ENCODE measurements around the gene PYGO1. TPM values are rescaled to one million over a fixed set of nuclear protein-coding genes. Genes with fewer than 3 reads are reported as not detected.
A peak's percentile ranks its signal among the peaks of the same experiment; 100 is the strongest.
"Not testable (repeated sequence)": the region's sequence is repeated elsewhere in the genome, so short reads cannot be mapped to it uniquely, and the experiment has no call there.

Gene PYGO1
- total RNA-seq, 1 donor from 2014 or later = 0.18 TPM

DNA sequence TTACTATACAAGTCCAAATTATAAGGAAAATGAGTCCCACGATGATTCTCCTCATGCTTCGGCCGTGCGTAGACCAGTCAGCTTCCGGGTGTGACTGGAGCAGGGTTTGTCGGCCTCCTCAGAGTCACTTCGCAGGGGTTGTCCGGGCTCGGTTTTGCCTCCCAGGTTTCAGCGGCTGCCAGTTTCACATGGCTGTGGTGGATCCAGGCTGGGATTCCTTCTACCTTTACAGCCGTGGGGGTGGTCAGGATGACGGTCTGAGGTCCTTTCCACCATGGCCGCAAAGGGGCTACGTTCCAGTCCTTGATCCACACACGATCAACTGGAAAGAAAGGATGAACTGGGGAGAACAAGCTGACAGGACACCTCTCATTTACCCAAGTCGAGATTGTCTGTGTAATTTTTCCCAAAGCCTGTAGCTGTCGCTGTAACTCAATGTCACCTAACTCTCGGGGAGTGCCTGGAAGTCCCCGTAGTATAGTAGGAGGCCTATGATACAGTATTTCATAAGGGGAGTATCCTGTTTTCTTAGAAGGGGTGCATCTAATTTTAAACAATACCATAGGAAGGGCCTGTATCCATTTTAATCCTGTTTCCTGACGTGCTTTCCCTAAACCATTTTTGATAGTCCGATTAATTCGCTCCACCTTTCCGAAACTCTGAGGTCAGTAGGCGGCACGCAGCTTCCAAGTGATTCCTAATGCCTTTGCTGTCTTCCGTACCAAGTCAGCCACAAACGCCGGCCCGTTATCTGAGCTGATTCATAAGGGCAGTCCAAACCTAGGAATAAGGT, 74.3 kb downstream of the PYGO1 start:
- DNase-seq (ENCODE audit: low spot score); ATAC-seq: not testable (repeated sequence)

DNA sequence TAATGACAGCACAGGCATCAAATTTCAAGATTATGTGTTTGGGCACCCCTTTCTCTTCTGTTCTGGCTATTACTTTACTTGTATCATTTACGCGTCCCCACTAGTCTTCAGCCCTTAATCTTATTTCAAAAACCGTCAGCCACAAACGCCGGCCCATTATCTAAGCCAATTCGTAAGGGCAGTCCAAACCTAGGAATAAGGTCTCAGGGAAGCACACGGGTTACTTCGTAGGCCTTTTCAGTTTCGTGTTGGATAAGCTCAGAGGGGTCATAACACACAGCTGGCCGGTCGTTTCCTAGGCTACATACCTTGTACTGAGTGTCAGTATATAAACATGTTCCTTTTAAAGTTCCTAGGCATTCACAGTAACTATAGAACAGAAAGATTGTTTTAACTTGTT, 75.0 kb downstream of the PYGO1 start:
- ATAC-seq = no peak

DNA sequence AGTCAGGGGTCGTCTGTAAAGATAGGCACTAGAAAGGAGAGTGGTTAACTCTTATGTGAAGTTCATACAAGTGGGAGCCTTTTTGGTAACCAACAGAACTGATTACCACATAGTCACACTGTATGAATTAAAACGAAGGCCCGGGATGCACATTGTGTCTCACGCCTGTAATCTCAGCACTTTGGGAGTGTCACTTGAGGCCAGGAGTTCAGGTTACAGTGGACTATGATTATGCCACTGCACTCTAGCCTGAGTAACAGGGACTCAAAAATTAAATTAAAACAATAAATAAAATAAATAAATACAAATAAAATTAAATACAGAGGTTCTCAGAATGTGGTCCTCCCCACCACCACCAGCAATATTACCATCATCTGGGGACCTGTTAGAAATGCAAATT, 80.6 kb downstream of the PYGO1 start:
- DNase-seq (ENCODE audit: low spot score) (no peak), ATAC-seq (no peak)

More for the DNA sequence above, 75.0 kb downstream of the PYGO1 start:
- DNase-seq (ENCODE audit: low spot score) = no peak

- DNase-seq (ENCODE audit: low spot score); ATAC-seq: not testable (repeated sequence)
These were observed 82.7 kb downstream of the PYGO1 start for GRCh38 chr15:55505407-55505806.

DNA sequence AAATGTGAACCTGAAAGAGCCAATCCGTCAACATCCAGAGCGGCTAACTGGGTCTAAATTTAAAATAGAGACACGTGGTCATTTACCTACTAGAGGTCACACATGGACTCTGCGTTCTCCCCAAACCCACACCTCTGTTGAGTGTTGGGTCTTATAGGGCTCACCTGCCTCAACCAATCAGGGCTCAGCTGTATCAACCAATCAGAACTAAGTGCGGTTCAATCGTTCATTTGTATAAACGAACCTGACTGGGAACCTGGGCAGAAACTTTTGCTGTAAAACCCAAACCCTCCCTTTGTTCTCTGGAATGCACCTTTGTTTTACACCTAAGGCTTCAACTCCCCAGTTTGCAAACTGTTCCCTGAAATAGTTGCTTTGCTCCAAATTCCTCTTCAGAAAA, 89.0 kb downstream of the PYGO1 start:
- no peak for DNase-seq (ENCODE audit: low spot score)
- ATAC-seq = no peak

DNA sequence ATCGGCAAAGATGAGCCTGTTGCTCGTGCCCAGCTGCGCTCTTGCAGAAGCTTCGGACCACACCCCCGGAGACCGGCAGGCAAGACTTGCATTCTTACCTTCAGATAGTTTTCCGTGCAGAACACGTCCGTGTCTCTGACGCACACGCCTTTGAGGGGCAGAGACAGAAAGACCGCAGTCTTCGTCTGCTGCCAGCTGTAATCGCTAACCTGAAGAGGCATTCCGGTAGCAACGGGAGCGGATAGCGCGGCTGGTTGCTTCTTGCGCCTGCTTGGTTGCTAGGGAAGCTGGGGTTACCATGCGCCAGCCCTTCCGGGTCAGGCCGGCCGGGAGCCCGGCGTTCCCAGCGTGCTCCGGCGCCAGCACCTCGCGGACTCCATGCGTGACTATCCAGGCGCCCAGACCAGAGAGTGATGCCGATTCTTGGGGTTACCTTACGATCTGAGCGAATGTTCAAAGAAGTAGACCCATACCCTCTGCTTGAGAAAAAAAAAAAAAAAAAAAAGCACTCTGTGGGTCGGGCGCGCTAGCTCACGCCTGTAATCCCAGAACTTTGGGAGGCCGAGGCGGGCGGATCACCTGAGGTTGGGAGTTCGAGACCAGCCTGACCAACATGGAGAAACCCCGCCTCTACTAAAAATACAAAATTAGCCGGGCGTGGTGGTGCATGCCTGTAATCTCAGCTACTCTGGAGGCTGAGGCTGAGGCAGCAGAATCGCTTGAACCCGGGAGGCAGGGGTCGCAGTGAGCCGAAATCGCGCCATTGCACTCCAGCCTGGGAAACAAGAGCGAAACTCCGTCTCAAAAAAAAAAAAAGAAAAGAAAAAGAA, 89.8 kb downstream of the PYGO1 start:
- peak; percentile 88 for DNase-seq (ENCODE audit: low spot score)
- ATAC-seq = peak; percentile 100

DNA sequence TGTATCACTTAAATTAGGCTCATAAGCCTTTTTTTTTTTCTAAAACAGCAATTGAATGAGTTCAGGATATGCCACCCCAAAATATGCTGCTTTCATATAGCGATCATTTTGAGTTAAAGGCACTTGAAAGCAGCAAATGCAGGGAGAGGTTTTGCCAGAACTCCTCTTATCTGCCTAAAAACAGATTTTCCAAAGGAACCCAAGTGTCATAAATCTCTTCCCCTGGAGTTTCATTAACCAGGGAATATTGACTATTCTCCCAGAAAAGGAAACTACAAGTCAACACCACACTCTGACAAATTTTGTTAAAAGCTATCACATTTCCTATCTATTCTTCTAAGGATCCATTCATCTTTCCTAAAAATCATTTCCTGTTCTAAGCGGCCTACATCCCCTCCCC, 91.4 kb downstream of the PYGO1 start:
- DNase-seq (ENCODE audit: low spot score) = no peak
- no peak for ATAC-seq

DNA sequence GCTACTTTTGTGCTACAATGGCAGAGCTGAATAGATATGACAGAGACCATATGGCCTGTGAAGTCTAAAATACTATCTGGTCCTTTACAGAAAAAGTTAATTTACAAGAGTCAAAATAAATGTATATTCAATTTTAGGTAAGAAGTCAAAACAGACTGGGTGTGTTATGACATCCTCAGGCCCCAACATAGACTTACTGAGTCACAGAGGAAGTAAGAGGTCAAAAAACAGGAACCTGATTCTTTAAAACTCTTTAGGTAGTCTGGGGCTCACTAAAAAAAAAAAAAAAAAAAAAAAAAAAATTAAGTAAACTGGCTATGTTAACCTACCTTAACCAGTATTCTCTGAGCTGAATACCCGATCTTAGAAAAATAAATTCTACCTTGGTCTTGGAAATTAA, 93.2 kb downstream of the PYGO1 start:
- ATAC-seq = no peak
- no peak for DNase-seq (ENCODE audit: low spot score)

- not testable (repeated sequence) for DNase-seq (ENCODE audit: low spot score); ATAC-seq
These were observed 99.1 kb downstream of the PYGO1 start for GRCh38 chr15:55488952-55489600.

Other genes with a start within 250 kb of the PYGO1 start
- gene CCPG1, start 180.0 kb downstream of the PYGO1 start, total RNA-seq = 60.2 TPM
- gene PIERCE2, start 179.8 kb downstream of the PYGO1 start, total RNA-seq = 0.60 TPM
- gene DNAAF4, start 80.1 kb downstream of the PYGO1 start, total RNA-seq = not detected
- 0.23 TPM for gene PRTG, start 154.8 kb upstream of the PYGO1 start, total RNA-seq

Measured in left lobe of liver (tissue), 2 donors.